Fibroblast of skin of abdomen (primary cell): Measurements from ENCODE around the gene HARS1.
"Not testable (repeated sequence)": the region's sequence is repeated elsewhere in the genome, so short reads cannot be mapped to it uniquely, and the experiment has no call there.

Experiments
- DNase-seq: peaks from one replicate; pipeline ENCODE4 v3.0.0-alpha.2; 2013

Gene HARS1

GRCh38 chr5:140677947-140678346, 13.2 kb downstream of the HARS1 start:
- DNase-seq: no peak

- no peak for DNase-seq
These were observed 16.5 kb downstream of the HARS1 start for GRCh38 chr5:140674629-140675028.

- no peak for DNase-seq
These were observed 17.0 kb downstream of the HARS1 start for GRCh38 chr5:140674211-140674610.

- DNase-seq: no peak
These were observed 17.8 kb downstream of the HARS1 start, which contains the start of gene DND1 for GRCh38 chr5:140673187-140673976. Gene DND1, minus strand, starts transcription at chr5:140673576. Its CDS starts 34 bp downstream, at chr5:140673542.

GRCh38 chr5:140672455-140673186, 18.5 kb downstream of the HARS1 start:
- peak; percentile 28 for DNase-seq

- no peak for DNase-seq
These were observed 19.6 kb downstream of the HARS1 start for GRCh38 chr5:140671472-140672125.

GRCh38 chr5:140671035-140671434, 20.1 kb downstream of the HARS1 start:
- not testable (repeated sequence) for DNase-seq

GRCh38 chr5:140664359-140665119, 26.6 kb downstream of the HARS1 start, which contains the start of gene WDR55:
Gene WDR55, plus strand, starts transcription at chr5:140664904. Its CDS starts 9 bp downstream, at chr5:140664913.
- peak; percentile 91 for DNase-seq

- DNase-seq: no peak
These were observed 27.2 kb downstream of the HARS1 start for GRCh38 chr5:140664030-140664358.

GRCh38 chr5:140660371-140660770, 30.8 kb downstream of the HARS1 start:
- DNase-seq: not testable (repeated sequence)

- no peak for DNase-seq
These were observed 32.3 kb downstream of the HARS1 start for GRCh38 chr5:140658870-140659269.

- DNase-seq: no peak
These were observed 44.1 kb downstream of the HARS1 start for GRCh38 chr5:140647042-140647419.

- peak; percentile 41 for DNase-seq
These were observed 48.5 kb downstream of the HARS1 start for GRCh38 chr5:140642718-140643117.

- DNase-seq: no peak
These were observed 49.5 kb downstream of the HARS1 start for GRCh38 chr5:140641716-140642115.

- peak; percentile 94 for DNase-seq
These were observed 51.8 kb downstream of the HARS1 start, which contains the start of gene TMCO6 for GRCh38 chr5:140639148-140639981. Gene TMCO6, plus strand, starts transcription at chr5:140639451. Its CDS starts 77 bp downstream, at chr5:140639528.

- DNase-seq: not testable (repeated sequence)
These were observed 52.3 kb downstream of the HARS1 start for GRCh38 chr5:140638898-140639147.

GRCh38 chr5:140637371-140638100, 53.6 kb downstream of the HARS1 start:
- no peak for DNase-seq

GRCh38 chr5:140635291-140636257, 55.6 kb downstream of the HARS1 start:
- no peak for DNase-seq

GRCh38 chr5:140634103-140634502, 57.1 kb downstream of the HARS1 start:
- DNase-seq: no peak

- DNase-seq: no peak
These were observed 57.7 kb downstream of the HARS1 start for GRCh38 chr5:140633501-140633900.
